A549 (cell line): Measurements from ENCODE around the gene CNTNAP2. TPM values are rescaled to one million over a fixed set of nuclear protein-coding genes. Genes with fewer than 3 reads are reported as not detected.

ENCODE experiments used
- ATAC-seq, 2 experiments: fragments of 200-7000 bp in 1 of 2; fragments of >200 bp in 1 of 2; cut with Nextera tagmentation in 1 of 2; cut with Tn5 transposase in 1 of 2; 3 replicates each; pipeline versions ENCODE4 v1.8.0 to v1.9.1; 2018 to 2020; ENCODE audit warnings: mild to moderate bottlenecking in 1 of 2, moderate library complexity in 1 of 2
- CTCF ChIA-PET: fragments of 300-600 bp; sonication (Branson Sonifier 250); formaldehyde crosslinking; extraction: SDS; loops from one replicate; lab custom pipeline; 2021; ENCODE audit warnings: antibody characterized with exemption, inconsistent platforms; lab: Yijun Ruan, JAX
- POLR2A ChIA-PET: fragments of 350-600 bp; formaldehyde crosslinking; extraction: SDS; loops from one replicate; lab custom pipeline; 2021; ENCODE audit warnings: antibody characterized with exemption, inconsistent platforms; lab: Yijun Ruan, JAX
- DNase-seq, 2 experiments: peaks; one replicate each; pipeline versions ENCODE4 v3.0.0 to v3.0.0-alpha.2; 2011 to 2016; ENCODE audit warnings: low read depth in 1 of 2, low spot score in 1 of 2
- FAIRE-seq: peaks from 2 replicates; lab custom pipeline; 2011; peaks lifted over from hg19 to GRCh38; lab: Jason Lieb, UNC
- H3K27ac ChIP-seq, 2 experiments: fragments of >200 bp; sonication (Bioruptor Twin); formaldehyde crosslinking; 3 replicates each; pipeline ENCODE4 v1.5.1; 2016 to 2017
- H3K4me1 ChIP-seq: fragments of >200 bp; sonication (Bioruptor Twin); formaldehyde crosslinking; 3 replicates; pipeline ENCODE4 v1.6.1; 2016
- H3K4me2 ChIP-seq: fragments of >200 bp; sonication (Bioruptor Twin); formaldehyde crosslinking; 3 replicates; pipeline ENCODE4 v1.6.1; 2016
- H3K4me3 ChIP-seq: fragments of >200 bp; sonication (Bioruptor Twin); formaldehyde crosslinking; 3 replicates; pipeline ENCODE4 v1.5.1; 2016
- H3K9me3 ChIP-seq: fragments of >200 bp; sonication (Bioruptor Twin); formaldehyde crosslinking; 3 replicates; pipeline ENCODE4 v1.6.1; 2016
- BCL3 ChIP-seq: fragments of >200 bp; sonication (Bioruptor Twin); formaldehyde crosslinking; IDR thresholded peaks from 3 replicates; pipeline ENCODE4 v1.6.1; 2016
- CBX2 ChIP-seq: fragments of 200-600 bp; sonication (generic); IDR thresholded peaks from 2 replicates; pipeline ENCODE4 v1.6.1; 2016; ENCODE audit warnings: low read depth, mild to moderate bottlenecking, borderline replicate concordance
- CBX8 ChIP-seq: fragments of 200-600 bp; sonication (generic); IDR thresholded peaks from 2 replicates; pipeline ENCODE4 v1.6.1; 2016
- CTCF ChIP-seq: fragments of >200 bp; sonication (Bioruptor Twin); formaldehyde crosslinking; IDR thresholded peaks from 3 replicates; pipeline ENCODE4 v1.5.1; 2016
- EHMT2 ChIP-seq: fragments of 200-600 bp; sonication (generic); IDR thresholded peaks from 2 replicates; pipeline ENCODE4 v1.6.1; 2016; ENCODE audit warnings: antibody characterized with exemption, low read depth, mild to moderate bottlenecking, moderate library complexity
- ELK1 ChIP-seq: fragments of 150-350 bp; IDR thresholded peaks from 2 replicates; pipeline ENCODE4 v1.6.1; 2014; ENCODE audit warnings: low read depth, mild to moderate bottlenecking, low read length
- EP300 ChIP-seq, 2 experiments: fragments of >200 bp; sonication (Bioruptor Twin); formaldehyde crosslinking; IDR thresholded peaks; 2 replicates in 1 of 2; 3 replicates in 1 of 2; pipeline ENCODE4 v1.6.1; 2016 to 2017
- ESRRA ChIP-seq: fragments of 150-350 bp; IDR thresholded peaks from 2 replicates; pipeline ENCODE4 v1.6.1; 2014; ENCODE audit warnings: mild to moderate bottlenecking, low read length, borderline replicate concordance
- FOSL2 ChIP-seq, 2 experiments: fragments of 450-650 bp in 1 of 2; fragments of >200 bp in 1 of 2; sonication (Bioruptor Twin) in 1 of 2; formaldehyde crosslinking; IDR thresholded peaks; 2 replicates each; pipeline versions ENCODE4 v1.5.0 to v1.6.1; 2016 to 2020; ENCODE audit warnings: mild to moderate bottlenecking in 1 of 2, moderate library complexity in 1 of 2
- HDAC2 ChIP-seq: fragments of 200-600 bp; sonication (generic); IDR thresholded peaks from 2 replicates; pipeline ENCODE4 v1.6.1; 2016
- HES2 ChIP-seq: fragments of >200 bp; sonication (Bioruptor Twin); formaldehyde crosslinking; IDR thresholded peaks from 2 replicates; pipeline ENCODE4 v1.6.1; 2016
- HEYL ChIP-seq: fragments of 250-450 bp; sonication (Bioruptor Pico); IDR thresholded peaks from 2 replicates; pipeline ENCODE4 v1.8.0; 2021; ENCODE audit warnings: mild to moderate bottlenecking, moderate library complexity
- HOXA7 ChIP-seq: fragments of 250-450 bp; sonication (Bioruptor Pico); IDR thresholded peaks from 2 replicates; pipeline ENCODE4 v1.5.0; 2020; ENCODE audit warnings: mild to moderate bottlenecking, moderate library complexity
- JUN ChIP-seq, 2 experiments: fragments of >200 bp; sonication (Bioruptor Twin); formaldehyde crosslinking; IDR thresholded peaks; 2 replicates in 1 of 2; 3 replicates in 1 of 2; pipeline ENCODE4 v1.6.1; 2016 to 2017
- JUNB ChIP-seq: fragments of >200 bp; sonication (Bioruptor Twin); formaldehyde crosslinking; IDR thresholded peaks from 2 replicates; pipeline ENCODE4 v1.6.1; 2016
- KDM1A ChIP-seq: fragments of 200-600 bp; sonication (generic); IDR thresholded peaks from 2 replicates; pipeline ENCODE4 v1.6.1; 2016; ENCODE audit warnings: low read depth, mild to moderate bottlenecking
- KDM5A ChIP-seq: fragments of 200-600 bp; sonication (generic); IDR thresholded peaks from 2 replicates; pipeline ENCODE4 v1.6.1; 2016; ENCODE audit warnings: antibody characterized with exemption, mild to moderate bottlenecking
- MYC ChIP-seq: IDR thresholded peaks from 2 replicates; pipeline ENCODE4 v1.6.1; 2012; ENCODE audit warnings: mild to moderate bottlenecking, inconsistent platforms, low read length, improper control_type of control experiment, borderline replicate concordance
- NFE2L2 ChIP-seq: fragments of 150-350 bp; conservative IDR thresholded peaks from 2 replicates; pipeline ENCODE4 v1.6.1; 2014; ENCODE audit warnings: low read length
- NPAS2 ChIP-seq: fragments of 250-450 bp; sonication (Bioruptor Pico); IDR thresholded peaks from 2 replicates; pipeline ENCODE4 v1.8.0; 2022; ENCODE audit warnings: mild to moderate bottlenecking, moderate library complexity, borderline replicate concordance
- PHF8 ChIP-seq: fragments of 200-600 bp; sonication (generic); IDR thresholded peaks from 2 replicates; pipeline ENCODE4 v1.6.1; 2016; ENCODE audit warnings: low read depth, mild to moderate bottlenecking, antibody characterized with exemption, moderate library complexity, borderline replicate concordance
- RAD21 ChIP-seq, 2 experiments: fragments of >200 bp in 1 of 2; sonication (Bioruptor Twin) in 1 of 2; formaldehyde crosslinking in 1 of 2; IDR thresholded peaks in 1 of 2; conservative IDR thresholded peaks in 1 of 2; 2 replicates in 1 of 2; 3 replicates in 1 of 2; pipeline ENCODE4 v1.6.1; 2012 to 2018; ENCODE audit warnings: inconsistent platforms in 1 of 2
- RARB ChIP-seq: fragments of 250-450 bp; sonication (Bioruptor Pico); IDR thresholded peaks from 2 replicates; pipeline ENCODE4 v1.8.0; 2021; ENCODE audit warnings: mild to moderate bottlenecking, moderate library complexity
- SREBF2 ChIP-seq: fragments of 450-650 bp; IDR thresholded peaks from 2 replicates; pipeline ENCODE4 v1.6.1; 2014; ENCODE audit warnings: mild to moderate bottlenecking, moderate library complexity
- TFCP2L1 ChIP-seq: fragments of 250-450 bp; sonication (Bioruptor Pico); IDR thresholded peaks from 2 replicates; pipeline ENCODE4 v1.5.0; 2021; ENCODE audit warnings: mild to moderate bottlenecking
- USF2 ChIP-seq: fragments of 450-650 bp; IDR thresholded peaks from 2 replicates; pipeline ENCODE4 v1.6.1; 2014; ENCODE audit warnings: antibody characterized with exemption
- ZFP36 ChIP-seq: fragments of 450-650 bp; IDR thresholded peaks from 2 replicates; pipeline ENCODE4 v1.6.1; 2014; ENCODE audit warnings: borderline replicate concordance; ENCODE audit not compliant: partially characterized antibody
- ZSCAN20 ChIP-seq: fragments of 250-450 bp; sonication (Bioruptor Pico); IDR thresholded peaks from 2 replicates; pipeline ENCODE4 v1.8.0; 2022; ENCODE audit warnings: mild to moderate bottlenecking, moderate library complexity
- WGBS: methylation state at CpG from one replicate; pipeline ENCODE4 v1.1.6; 2017; ENCODE audit errors: missing lambda C conversion rate; 5-methylcytosine and 5-hydroxymethylcytosine counted together
- polyA plus RNA-seq, 4 experiments: library from polyadenylated mRNA; depleted of rRNA in 3 of 4; stranded (reverse); fragments of >200 nt; fragmentation: RNase III in 1 of 4; extraction: RNeasy Plus Mini Kit Qiagen cat#74134 plus additional on column Dnase treatment in 1 of 4; gene quantifications; 2 replicates in 3 of 4; 3 replicates in 1 of 4; pipeline ENCODE4 v1.2.3, GENCODE V29; 2011 to 2017

CNTNAP2 gene
- polyA plus RNA-seq, 2 of the 4 experiments (the other 2 are of a cell fraction): 0.05 to 0.13 TPM

- TF ChIP-seq FOSL2 (IDR thresholded peaks at IDR 0.05) (no peak), FOSL2 (CRISPR knock-in tag; IDR thresholded peaks at IDR 0.05) (no peak), HEYL (CRISPR knock-in tag) (no peak), KDM1A (no peak), PHF8 (no peak), CBX2 (no peak)
Observed at GRCh38 chr7:147803151-147803550, 1686.5 kb downstream of the CNTNAP2 start (continued).

GRCh38 chr7:147803606-147804005 lies 1687.0 kb downstream of the CNTNAP2 start:
- Histone ChIP-seq H3K4me2 (no peak overlapping the region), H3K4me3 (no peak overlapping the region), H3K4me1 (no peaks in the 10 kb centered on the region), H3K9me3 (no peaks in the 10 kb centered on the region), H3K27ac (no peak overlapping the region)
- ChIA-PET CTCF (no interaction called here), POLR2A (no interaction called here)
- no peak for FAIRE-seq
- 6% methylated on average over 4 of the region's 4 CpGs for WGBS
- DNase-seq: no peak
- no peak for TF ChIP-seq MYC
- no peak for TF ChIP-seq RARB
- TF ChIP-seq CBX8: no peak
- TF ChIP-seq RAD21 (conservative IDR thresholded peaks at IDR 0.05 in 1 of 2, IDR thresholded peaks at IDR 0.05 in 1 of 2): no peak
- no peak for TF ChIP-seq SREBF2
- TF ChIP-seq HDAC2: no peak
- TF ChIP-seq EP300 (IDR thresholded peaks at IDR 0.05): no peak
- no peak for TF ChIP-seq CTCF
- TF ChIP-seq HES2: no peak
- TF ChIP-seq HEYL (CRISPR knock-in tag): no peak
- TF ChIP-seq NPAS2: no peak
- no peak for TF ChIP-seq JUN (IDR thresholded peaks at IDR 0.05)
- no peak for ATAC-seq

- DNase-seq (no peak), FAIRE-seq (no peak), ATAC-seq (no peak)
- Histone ChIP-seq H3K4me3 (no peak overlapping the region), H3K4me2 (no peak overlapping the region), H3K27ac (no peak overlapping the region), H3K9me3 (no peaks in the 10 kb centered on the region), H3K4me1 (no peaks in the 10 kb centered on the region)
- TF ChIP-seq KDM1A (no peak), JUNB (no peak), ESRRA (no peak), CBX8 (no peak), ELK1 (no peak), HOXA7 (no peak), TFCP2L1 (CRISPR knock-in tag) (no peak), ZFP36 (no peak), ZSCAN20 (CRISPR knock-in tag) (no peak), KDM5A (no peak), PHF8 (no peak), HDAC2 (no peak), CTCF (no peak), BCL3 (no peak), EHMT2 (no peak), JUN (IDR thresholded peaks at IDR 0.05) (no peak), EP300 (IDR thresholded peaks at IDR 0.05) (no peak), USF2 (no peak), NFE2L2 (no peak), FOSL2 (IDR thresholded peaks at IDR 0.05) (no peak), FOSL2 (CRISPR knock-in tag; IDR thresholded peaks at IDR 0.05) (no peak)
- POLR2A ChIA-PET: no interaction called here
- CTCF ChIA-PET: no interaction called here
Observed at GRCh38 chr7:147804032-147804431, 1687.4 kb downstream of the CNTNAP2 start.
